ENCODE measurements around the gene RDH16. TPM values are rescaled to one million over a fixed set of nuclear protein-coding genes. Genes with fewer than 3 reads are reported as not detected.
"Not testable (repeated sequence)": the region's sequence is repeated elsewhere in the genome, so short reads cannot be mapped to it uniquely, and the experiment has no call there.

The RDH16 gene
- total RNA-seq, 1 donor from 2014 or later, result 0.44 TPM

- Mint-ChIP-seq H3K9me3 (peaks cover 8% of the 10 kb centered on the region), H3K27me3 (ENCODE audit: low read depth) (peaks cover 5% of the 10 kb centered on the region), H3K27ac (ENCODE audit: unreplicated experiment) (no peak overlapping the region), H3K4me1 (no peaks in the 10 kb centered on the region), H3K36me3 (ENCODE audit: low read depth) (no peaks in the 10 kb centered on the region), H3K4me3 (no peak overlapping the region)
- no peak for DNase-seq (ENCODE audit: low read depth, low spot score)
- no peak for TF ChIP-seq CTCF (conservative IDR thresholded peaks at IDR 0.05)
Observed at GRCh38 chr12:56922031-56922430, 35.4 kb downstream of the RDH16 start.

GRCh38 chr12:56921346-56921745 is 36.1 kb downstream of the RDH16 start:
- TF ChIP-seq CTCF (conservative IDR thresholded peaks at IDR 0.05), result no peak
- Mint-ChIP-seq H3K4me3 (no peak overlapping the region), H3K36me3 (ENCODE audit: low read depth) (no peaks in the 10 kb centered on the region), H3K27me3 (ENCODE audit: low read depth) (peaks cover 5% of the 10 kb centered on the region), H3K27ac (ENCODE audit: unreplicated experiment) (no peak overlapping the region), H3K9me3 (peaks cover 8% of the 10 kb centered on the region), H3K4me1 (no peaks in the 10 kb centered on the region)
- DNase-seq (ENCODE audit: low read depth, low spot score), result no peak

- not testable (repeated sequence) for H3K4me1 Mint-ChIP-seq; H3K27me3 Mint-ChIP-seq (ENCODE audit: low read depth); H3K4me3 Mint-ChIP-seq; H3K36me3 Mint-ChIP-seq (ENCODE audit: low read depth); H3K27ac Mint-ChIP-seq (ENCODE audit: unreplicated experiment); DNase-seq (ENCODE audit: low read depth, low spot score)
- H3K9me3 Mint-ChIP-seq, result peaks cover 13% of the 10 kb centered on the region
Observed at GRCh38 chr12:56918139-56918538, 39.3 kb downstream of the RDH16 start.

GRCh38 chr12:56916996-56917333 is 40.4 kb downstream of the RDH16 start:
- H3K9me3 Mint-ChIP-seq, result peaks cover 13% of the 10 kb centered on the region
- H3K27me3 Mint-ChIP-seq (ENCODE audit: low read depth), result peaks cover 12% of the 10 kb centered on the region
- DNase-seq (ENCODE audit: low read depth, low spot score), result no peak
- TF ChIP-seq CTCF (conservative IDR thresholded peaks at IDR 0.05), result no peak
- no peaks in the 10 kb centered on the region for H3K4me1 Mint-ChIP-seq
- no peaks in the 10 kb centered on the region for H3K36me3 Mint-ChIP-seq (ENCODE audit: low read depth)
- H3K4me3 Mint-ChIP-seq, result no peak overlapping the region
- H3K27ac Mint-ChIP-seq (ENCODE audit: unreplicated experiment), result no peak overlapping the region

- no peak overlapping the region for H3K4me3 Mint-ChIP-seq
Observed at GRCh38 chr12:56916296-56916995, 41.0 kb downstream of the RDH16 start.

More at GRCh38 chr12:56916296-56916995, 41.0 kb downstream of the RDH16 start:
- Mint-ChIP-seq H3K27ac (ENCODE audit: unreplicated experiment) (no peak overlapping the region), H3K27me3 (ENCODE audit: low read depth) (peaks cover 17% of the 10 kb centered on the region), H3K36me3 (ENCODE audit: low read depth) (no peaks in the 10 kb centered on the region), H3K9me3 (peaks cover 15% of the 10 kb centered on the region), H3K4me1 (no peaks in the 10 kb centered on the region)
- TF ChIP-seq CTCF (conservative IDR thresholded peaks at IDR 0.05), result no peak
- DNase-seq (ENCODE audit: low read depth, low spot score), result no peak

All from neural crest cell (in vitro differentiated cells).